HFF-Myc (cell line): ENCODE measurements around the gene ZMAT5.
"Not testable (repeated sequence)": the region's sequence is repeated elsewhere in the genome, so short reads cannot be mapped to it uniquely, and the experiment has no call there.

Experiments used
- DNase-seq: peaks from one replicate; pipeline ENCODE4 v3.0.0-alpha.2; 2011; ENCODE audit warnings: low read depth; ENCODE audit errors: extremely low read depth
- H3K4me3 ChIP-seq: replicated peaks from 2 replicates; pipeline ENCODE4 v1.5.1; 2011; ENCODE audit warnings: low read depth, mild to moderate bottlenecking, control low read depth, low read length
- TF ChIP-seq, protein P1 (sequence below): IDR thresholded peaks from 2 replicates; pipeline ENCODE4 v1.5.1; 2012; ENCODE audit warnings: mild to moderate bottlenecking, low read depth, low read length, control low read depth; ENCODE audit errors: missing control alignments

ZMAT5 gene

DNA sequence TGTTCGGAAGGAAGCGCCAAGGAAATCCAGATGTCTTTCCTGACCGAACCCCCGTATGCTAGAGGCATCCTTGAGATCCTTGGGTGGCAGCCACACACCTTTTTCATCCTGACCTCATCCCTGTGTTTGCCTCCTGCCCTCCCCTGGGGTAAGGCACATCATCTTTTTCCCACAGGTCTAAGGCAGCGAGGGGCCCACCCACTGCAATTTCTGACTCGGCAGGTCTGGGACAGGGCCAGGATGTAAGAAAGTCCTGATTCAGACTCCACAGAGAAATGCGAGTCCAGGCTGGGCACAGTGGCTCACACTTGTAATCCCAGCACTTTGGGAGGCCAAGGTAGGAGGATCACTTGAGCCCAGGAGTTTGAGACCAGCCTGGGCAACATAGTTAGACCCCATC lies 10.5 kb downstream of the ZMAT5 start:
- TF ChIP-seq, protein P1, sequence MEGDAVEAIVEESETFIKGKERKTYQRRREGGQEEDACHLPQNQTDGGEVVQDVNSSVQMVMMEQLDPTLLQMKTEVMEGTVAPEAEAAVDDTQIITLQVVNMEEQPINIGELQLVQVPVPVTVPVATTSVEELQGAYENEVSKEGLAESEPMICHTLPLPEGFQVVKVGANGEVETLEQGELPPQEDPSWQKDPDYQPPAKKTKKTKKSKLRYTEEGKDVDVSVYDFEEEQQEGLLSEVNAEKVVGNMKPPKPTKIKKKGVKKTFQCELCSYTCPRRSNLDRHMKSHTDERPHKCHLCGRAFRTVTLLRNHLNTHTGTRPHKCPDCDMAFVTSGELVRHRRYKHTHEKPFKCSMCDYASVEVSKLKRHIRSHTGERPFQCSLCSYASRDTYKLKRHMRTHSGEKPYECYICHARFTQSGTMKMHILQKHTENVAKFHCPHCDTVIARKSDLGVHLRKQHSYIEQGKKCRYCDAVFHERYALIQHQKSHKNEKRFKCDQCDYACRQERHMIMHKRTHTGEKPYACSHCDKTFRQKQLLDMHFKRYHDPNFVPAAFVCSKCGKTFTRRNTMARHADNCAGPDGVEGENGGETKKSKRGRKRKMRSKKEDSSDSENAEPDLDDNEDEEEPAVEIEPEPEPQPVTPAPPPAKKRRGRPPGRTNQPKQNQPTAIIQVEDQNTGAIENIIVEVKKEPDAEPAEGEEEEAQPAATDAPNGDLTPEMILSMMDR = no peak
- no peak overlapping the region for H3K4me3 ChIP-seq
- no peak for DNase-seq

DNA sequence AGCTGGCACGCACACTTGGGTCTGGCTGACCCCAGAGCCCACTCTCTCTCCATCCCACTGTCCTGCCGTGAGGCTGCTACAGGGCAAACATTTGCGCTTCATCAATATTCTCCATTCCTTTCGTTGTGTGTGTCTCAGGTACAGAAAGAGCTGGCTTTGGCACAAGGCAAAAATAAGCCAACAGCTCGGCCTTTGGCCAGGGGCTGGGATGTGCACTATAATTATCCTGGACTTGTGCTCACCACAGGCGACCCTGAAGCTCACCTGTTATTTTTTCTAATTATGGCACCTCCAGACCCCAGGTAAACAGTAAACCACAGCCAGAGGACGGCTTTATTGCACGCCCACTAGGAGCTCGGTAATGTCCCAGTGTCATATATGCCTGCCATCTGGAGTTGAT lies 10.9 kb downstream of the ZMAT5 start:
- H3K4me3 ChIP-seq = no peak overlapping the region
- TF ChIP-seq, protein P1 = no peak
- no peak for DNase-seq

DNA sequence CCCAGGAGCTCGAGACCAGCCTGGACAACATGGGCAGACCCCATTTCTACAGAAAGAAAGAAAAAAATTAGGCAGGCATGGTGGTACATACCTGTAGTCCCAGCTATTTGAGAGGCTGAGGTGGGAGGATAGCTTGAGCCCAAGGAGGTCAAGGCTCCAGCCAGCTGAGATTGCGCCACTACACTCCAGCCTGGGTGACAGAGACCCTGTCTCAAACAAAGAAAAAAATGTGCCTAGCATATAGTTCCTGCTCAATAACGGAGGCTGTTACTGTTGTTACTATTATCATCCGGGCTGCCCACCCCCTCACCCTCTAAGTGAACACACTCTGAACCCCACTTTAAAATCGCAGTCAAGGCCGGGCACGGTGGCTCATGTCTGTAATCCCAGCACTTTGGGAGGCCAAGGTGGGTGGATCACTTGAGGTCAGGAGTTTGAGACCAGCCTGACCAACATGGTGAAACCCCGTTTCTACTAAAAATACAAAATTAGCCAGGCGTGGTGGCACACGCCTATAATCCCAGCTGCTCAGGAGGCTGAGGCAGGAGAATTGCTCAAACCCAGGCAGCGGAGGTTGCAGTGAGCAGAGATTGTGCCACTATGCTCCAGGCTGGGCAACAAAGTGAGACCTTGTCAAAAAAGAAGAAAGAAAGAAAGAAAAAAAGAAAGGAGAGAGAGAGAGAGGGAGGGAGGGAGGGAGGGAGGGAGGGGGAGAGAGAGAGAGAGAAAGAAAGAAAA lies 12.0 kb downstream of the ZMAT5 start:
- not testable (repeated sequence) for DNase-seq, H3K4me3 ChIP-seq

DNA sequence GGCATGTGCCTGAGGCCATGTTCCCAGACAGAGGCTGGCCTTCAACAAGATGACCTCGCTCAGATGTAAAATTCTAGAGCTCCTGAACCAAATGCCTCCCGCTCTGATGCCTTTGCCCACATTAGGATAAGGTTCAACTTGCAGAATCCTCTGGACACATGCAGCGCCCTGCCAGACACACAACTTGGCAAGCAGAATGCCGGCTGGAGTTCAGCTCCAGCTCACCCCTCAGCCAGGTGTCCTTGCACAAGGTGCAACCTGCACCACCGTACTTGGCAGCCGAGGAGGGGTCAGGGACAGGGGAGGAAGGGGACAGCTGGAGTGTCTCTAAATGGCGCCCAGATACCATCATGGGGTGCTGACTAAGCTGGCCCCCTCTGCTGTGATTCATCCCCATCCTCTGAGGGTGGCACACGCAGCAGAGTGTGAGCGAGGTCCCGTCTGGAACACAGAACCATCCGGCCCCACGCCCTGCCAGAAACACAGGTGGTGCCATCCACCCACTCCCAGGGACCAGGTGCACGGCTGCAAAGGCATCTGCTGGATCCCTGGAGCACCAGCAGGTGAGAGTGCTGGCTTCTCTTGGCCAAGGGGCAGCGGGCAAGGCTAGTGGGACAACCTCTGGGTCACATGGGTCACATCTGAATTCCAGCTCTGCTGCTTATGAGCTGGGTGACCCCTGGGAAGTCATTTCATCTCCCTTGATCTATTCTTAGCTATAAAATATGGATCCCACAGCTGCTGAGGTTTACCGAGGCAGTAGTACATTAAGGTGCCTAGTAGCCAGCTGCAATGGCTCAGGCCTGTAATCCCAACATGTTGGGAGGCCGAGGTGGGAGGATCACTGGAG lies 12.8 kb downstream of the ZMAT5 start:
- TF ChIP-seq, protein P1 = no peak
- no peak for DNase-seq
- H3K4me3 ChIP-seq = no peak overlapping the region

DNA sequence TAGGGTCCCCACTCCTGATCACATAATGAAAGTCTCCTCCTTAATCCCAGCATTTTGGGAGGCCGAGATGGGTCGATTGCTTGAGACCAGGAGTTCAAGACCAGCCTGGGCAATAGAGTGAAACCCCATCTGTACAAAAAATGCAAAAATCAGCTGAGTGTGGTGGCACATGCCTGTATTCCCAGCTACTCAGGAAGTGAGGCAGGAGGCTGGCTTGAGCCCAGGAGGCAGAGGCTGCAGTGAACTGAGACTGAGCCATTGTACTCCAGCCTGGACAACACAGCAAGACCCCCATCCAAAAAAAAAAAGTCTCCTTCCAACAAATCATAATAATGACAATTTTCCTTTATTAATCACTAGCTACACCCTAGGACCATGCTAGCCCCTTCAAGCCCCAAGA lies 15.1 kb downstream of the ZMAT5 start:
- TF ChIP-seq, protein P1 = no peak
- no peak for DNase-seq
- H3K4me3 ChIP-seq = no peak overlapping the region

DNA sequence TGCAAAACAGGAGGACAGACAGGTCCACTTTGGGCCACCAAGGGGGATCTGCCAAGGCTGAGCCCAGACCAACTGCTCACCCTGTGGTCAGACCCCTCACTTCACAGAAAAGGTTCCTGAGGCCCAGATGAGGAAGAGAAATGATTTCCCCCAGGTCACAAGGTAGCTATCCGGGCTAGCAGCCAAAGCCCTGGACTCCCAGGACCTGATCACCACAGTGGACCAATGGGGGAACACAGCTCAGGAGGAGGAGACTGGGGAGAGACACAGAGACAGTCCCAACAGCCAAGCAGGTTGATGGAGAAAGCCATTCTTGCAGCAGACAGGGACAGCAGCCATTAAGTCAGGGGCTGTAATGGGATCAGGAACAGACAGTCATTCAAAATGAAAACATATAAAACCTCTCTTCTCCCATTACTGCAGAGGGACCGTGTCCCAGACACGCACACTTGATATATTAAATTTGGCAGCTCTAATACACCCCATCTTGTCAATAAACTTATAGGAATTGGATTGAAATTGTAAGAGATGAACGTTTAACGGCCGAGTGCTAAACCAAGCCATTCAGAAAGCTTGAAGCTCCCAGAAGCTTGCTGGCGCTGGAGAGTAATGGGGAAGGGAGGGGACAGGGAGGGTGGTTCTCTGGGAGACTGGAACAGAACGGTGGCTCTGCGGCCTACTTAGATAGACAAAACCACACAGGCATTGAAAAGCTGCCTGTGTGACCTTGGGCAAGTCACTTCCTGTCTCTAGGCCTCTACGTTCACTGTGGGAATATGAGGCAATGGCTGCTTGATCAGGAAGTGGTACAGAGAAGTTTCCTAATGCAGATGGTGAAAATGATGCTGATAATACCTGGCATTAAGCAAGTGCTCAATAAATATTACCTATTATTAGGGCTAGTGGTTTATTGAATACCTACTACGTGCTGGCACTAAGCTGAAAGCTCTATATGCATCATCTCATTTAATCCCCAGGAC lies 16.0 kb downstream of the ZMAT5 start:
- TF ChIP-seq, protein P1 = no peak

DNA sequence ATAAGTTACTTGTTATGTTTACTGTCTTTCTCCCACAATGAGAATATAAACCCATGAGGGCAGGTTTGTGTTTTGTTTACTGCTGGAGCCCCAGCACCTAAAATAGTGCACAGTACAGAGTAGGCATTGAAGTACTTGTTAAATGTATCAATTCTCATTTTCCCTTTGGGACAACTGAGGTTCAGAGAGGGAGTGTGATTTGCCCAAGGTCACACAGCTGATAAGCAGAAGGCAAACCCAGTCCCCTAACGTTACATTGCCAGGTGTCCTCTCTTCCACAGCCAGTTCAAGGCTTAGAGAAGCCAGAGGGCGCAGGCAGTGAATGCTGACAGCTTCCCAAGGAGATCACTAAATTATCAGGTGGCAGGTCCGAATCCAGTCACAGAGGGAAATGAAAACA lies 16.8 kb downstream of the ZMAT5 start:
- TF ChIP-seq, protein P1 = no peak
- DNase-seq = no peak
- H3K4me3 ChIP-seq = no peak overlapping the region

More for the DNA sequence above, 16.0 kb downstream of the ZMAT5 start:
- H3K4me3 ChIP-seq = no peak overlapping the region
- DNase-seq = no peak
